Spinal cord (tissue), 10 donors: ENCODE results near the gene PNLIP. TPM values are rescaled to one million over a fixed set of nuclear protein-coding genes. Genes with fewer than 3 reads are reported as not detected.
A peak's percentile ranks its signal among the peaks of the same experiment; 100 is the strongest.

ENCODE experiments used
- DNase-seq, 6 donors: peaks; one replicate each; pipeline versions ENCODE4 v3.0.0 to v3.0.0-alpha.2; 2013 to 2015; ENCODE audit warnings: low spot score in 6 of 6, low read depth in 4 of 6
- H3K27ac ChIP-seq: one replicate; pipeline ENCODE4 v1.5.1; 2013; ENCODE audit warnings: low read depth, low read length, control low read depth
- H3K27me3 ChIP-seq: one replicate; pipeline ENCODE4 v1.6.1; 2013; ENCODE audit warnings: low read length; ENCODE audit not compliant: control insufficient read depth, insufficient read depth
- H3K36me3 ChIP-seq: one replicate; pipeline ENCODE4 v1.6.1; 2013; ENCODE audit warnings: low read length; ENCODE audit not compliant: control insufficient read depth, insufficient read depth
- H3K4me1 ChIP-seq: one replicate; pipeline ENCODE4 v1.6.1; 2013; ENCODE audit warnings: low read length; ENCODE audit not compliant: control insufficient read depth, insufficient read depth
- H3K4me3 ChIP-seq: one replicate; pipeline ENCODE4 v1.5.1; 2013; ENCODE audit warnings: low read depth, low read length, control low read depth
- H3K9me3 ChIP-seq: one replicate; pipeline ENCODE4 v1.6.1; 2013; ENCODE audit warnings: low read length; ENCODE audit not compliant: control insufficient read depth, insufficient read depth
- WGBS: methylation state at CpG from one replicate; pipeline ENCODE4 v1.1.5; 2013; ENCODE audit warnings: missing lambda C conversion rate; ENCODE audit not compliant: insufficient coverage; 5-methylcytosine and 5-hydroxymethylcytosine counted together
- polyA plus RNA-seq, 2 donors: library from polyadenylated mRNA; unstranded; fragments of 120-200 nt; gene quantifications; one replicate each; pipeline ENCODE4 v1.2.1, GENCODE V29; 2013; ENCODE audit not compliant: insufficient read length in 2 of 2
- total RNA-seq, 2 donors: library from RNA; depleted of rRNA in 1 of 2; stranded (reverse); fragments of 120-200 nt in 1 of 2; fragments of >200 nt in 1 of 2; gene quantifications; one replicate each; pipeline versions ENCODE4 v1.2.3 to v1.2.4, GENCODE V29; 2013 to 2014
- donor health status: healthy.

The PNLIP gene
- total and polyA plus RNA-seq, 4 donors, result 0.11 to 0.57 (median 0.31) TPM

DNA sequence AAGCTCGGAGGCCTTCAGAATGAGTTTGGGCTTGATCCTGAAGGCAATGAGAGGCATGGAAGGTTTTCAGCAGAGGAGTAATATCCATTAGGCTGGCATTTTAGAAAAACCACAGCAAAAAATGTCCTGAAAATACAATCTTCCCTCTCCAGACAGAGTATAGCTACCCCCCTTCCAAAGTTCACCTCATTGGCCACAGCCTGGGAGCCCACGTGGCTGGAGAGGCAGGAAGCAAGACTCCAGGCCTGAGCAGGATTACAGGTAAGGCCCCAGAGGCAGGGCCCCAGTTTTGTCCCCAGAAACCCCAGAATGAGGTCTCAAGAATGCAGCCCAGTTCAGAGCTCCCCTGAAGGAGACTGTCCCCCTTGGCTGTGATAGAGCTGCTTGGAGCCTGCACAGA, 50.3 kb downstream of the PNLIP start:
- DNase-seq, result no peak
- Histone ChIP-seq H3K27me3 (no peaks in the 10 kb centered on the region), H3K27ac (no peak overlapping the region), H3K36me3 (no peaks in the 10 kb centered on the region), H3K4me3 (no peak overlapping the region), H3K4me1 (no peaks in the 10 kb centered on the region), H3K9me3 (no peaks in the 10 kb centered on the region)
- 86% methylated on average over 2 of the region's 2 CpGs for WGBS

GRCh38 chr10:116597543-116597942, 51.8 kb downstream of the PNLIP start:
- no peaks in the 10 kb centered on the region for H3K36me3 ChIP-seq
- H3K4me1 ChIP-seq, result no peaks in the 10 kb centered on the region
- H3K27me3 ChIP-seq, result no peaks in the 10 kb centered on the region
- 89% methylated on average over 5 of the region's 5 CpGs for whole genome bisulfite sequencing
- H3K9me3 ChIP-seq, result no peaks in the 10 kb centered on the region
- no peak overlapping the region for H3K27ac ChIP-seq
- no peak overlapping the region for H3K4me3 ChIP-seq
- DNase-seq, result no peak

- Histone ChIP-seq H3K27ac (no peak overlapping the region), H3K4me3 (no peak overlapping the region), H3K27me3 (no peaks in the 10 kb centered on the region), H3K9me3 (no peaks in the 10 kb centered on the region), H3K36me3 (no peaks in the 10 kb centered on the region), H3K4me1 (no peaks in the 10 kb centered on the region)
- peak in 1 of 6 donors; percentile 16 for DNase-seq
Measured at GRCh38 chr10:116598329-116598728, 52.6 kb downstream of the PNLIP start.

- 58% methylated on average over 3 of the region's 5 CpGs for WGBS
- H3K27ac ChIP-seq, result no peak overlapping the region
- H3K9me3 ChIP-seq, result no peaks in the 10 kb centered on the region
- no peaks in the 10 kb centered on the region for H3K4me1 ChIP-seq
- H3K4me3 ChIP-seq, result no peak overlapping the region
- DNase-seq, result no peak
- H3K27me3 ChIP-seq, result no peaks in the 10 kb centered on the region
- H3K36me3 ChIP-seq, result no peaks in the 10 kb centered on the region
Measured at GRCh38 chr10:116599991-116600390, 54.3 kb downstream of the PNLIP start.

DNA sequence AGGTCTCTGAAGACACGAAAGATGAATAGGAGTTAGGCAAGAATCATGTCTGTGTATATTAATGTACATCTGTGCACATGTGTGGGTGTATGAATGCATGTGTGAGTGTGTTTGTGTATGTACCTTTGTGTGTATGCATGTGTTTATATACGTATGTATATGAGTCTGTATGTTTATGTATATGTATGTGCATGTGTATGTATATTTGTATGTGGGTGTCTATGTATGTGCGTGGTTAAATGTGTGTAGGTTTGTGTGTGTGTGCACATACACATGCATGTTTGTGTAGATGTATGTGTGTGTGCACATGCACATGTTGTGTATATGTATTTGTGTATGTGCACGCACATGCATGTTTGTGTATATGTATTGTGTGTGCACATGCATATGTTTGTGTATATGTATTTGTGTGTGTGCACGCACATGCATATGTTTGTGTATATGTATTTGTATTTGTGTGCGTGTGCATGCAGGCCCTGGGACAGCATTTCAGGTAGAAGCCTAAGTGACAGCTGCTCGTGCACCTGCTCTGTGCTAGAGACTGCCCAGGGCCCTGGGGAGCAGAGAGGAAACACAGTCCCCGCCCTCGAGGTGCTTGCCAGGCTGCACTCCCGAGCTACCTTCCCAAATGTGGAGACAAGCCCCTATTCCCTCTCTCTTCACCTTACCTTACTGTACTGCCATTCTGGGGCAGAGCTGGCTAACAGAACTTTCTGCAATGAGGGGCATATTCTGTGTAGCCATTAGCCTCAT, 57.1 kb downstream of the PNLIP start:
- WGBS, result 90% methylated on average over 10 of the region's 10 CpGs
- no peak for DNase-seq
- Histone ChIP-seq H3K4me3 (no peak overlapping the region), H3K27ac (no peak overlapping the region), H3K27me3 (no peaks in the 10 kb centered on the region), H3K4me1 (no peaks in the 10 kb centered on the region), H3K9me3 (no peaks in the 10 kb centered on the region), H3K36me3 (no peaks in the 10 kb centered on the region)

DNA sequence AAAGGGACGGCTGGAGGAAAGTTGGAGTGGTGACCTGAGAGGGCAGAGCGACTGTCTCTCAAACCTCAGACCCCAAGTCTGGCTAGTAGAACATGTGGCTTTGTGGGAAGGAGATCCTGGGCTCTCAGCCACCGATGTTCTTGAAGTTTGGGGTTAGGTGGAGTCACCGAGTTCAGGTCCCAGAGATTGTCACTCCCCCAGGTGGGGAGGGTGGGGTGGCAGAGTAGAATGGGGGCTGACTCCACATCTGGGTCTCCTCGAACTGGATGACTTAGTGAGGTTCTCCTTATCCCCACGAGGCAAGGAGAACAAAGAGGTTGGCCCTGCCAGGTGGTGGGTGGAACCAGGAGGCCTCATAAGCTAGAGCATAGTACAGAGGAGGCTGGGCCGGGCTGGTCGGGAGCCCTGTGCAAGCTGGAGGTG, 60.3 kb downstream of the PNLIP start:
- Histone ChIP-seq H3K36me3 (no peaks in the 10 kb centered on the region), H3K9me3 (no peaks in the 10 kb centered on the region), H3K4me1 (peaks cover 15% of the 10 kb centered on the region), H3K27ac (no peak overlapping the region), H3K4me3 (no peak overlapping the region), H3K27me3 (peaks cover 8% of the 10 kb centered on the region)
- 64% methylated on average over 5 of the region's 8 CpGs for WGBS
- DNase-seq, result no peak

DNA sequence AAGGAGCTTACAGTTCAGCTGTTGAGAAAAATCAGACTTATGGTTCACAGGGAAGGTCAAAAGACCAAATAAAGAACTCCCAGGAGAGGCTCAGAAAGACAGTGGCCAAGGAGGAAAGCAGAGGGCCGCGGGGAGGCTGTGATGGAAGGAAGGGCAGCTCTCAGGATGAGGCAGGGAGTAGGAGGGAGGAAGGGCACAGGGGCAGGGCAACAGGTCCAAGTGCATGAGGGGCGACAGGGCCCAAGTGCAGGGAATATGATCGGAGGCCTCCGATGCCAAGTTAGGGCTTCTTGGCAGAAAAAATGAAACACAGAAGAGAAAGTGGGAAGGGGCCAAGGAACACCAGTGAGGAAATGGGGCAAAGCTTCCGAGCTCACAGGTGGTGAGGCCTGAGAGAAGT, 61.6 kb downstream of the PNLIP start:
- Histone ChIP-seq H3K4me3 (no peak overlapping the region), H3K36me3 (no peaks in the 10 kb centered on the region), H3K4me1 (peaks cover 15% of the 10 kb centered on the region), H3K9me3 (no peaks in the 10 kb centered on the region), H3K27me3 (peaks cover 8% of the 10 kb centered on the region), H3K27ac (no peak overlapping the region)
- 78% methylated on average over 5 of the region's 6 CpGs for WGBS
- DNase-seq, result no peak

- H3K4me1 ChIP-seq, result peaks cover 15% of the 10 kb centered on the region
- WGBS, result 29% methylated on average over 37 of the region's 41 CpGs
- H3K4me3 ChIP-seq, result peak overlapping the region; percentile 37
- peaks cover 8% of the 10 kb centered on the region for H3K27me3 ChIP-seq
- H3K27ac ChIP-seq, result no peak overlapping the region
- peak in 1 of 6 donors; percentile 12 for DNase-seq
- H3K9me3 ChIP-seq, result no peaks in the 10 kb centered on the region
- H3K36me3 ChIP-seq, result no peaks in the 10 kb centered on the region
Measured at GRCh38 chr10:116608686-116609594, 63.2 kb downstream of the PNLIP start.

DNA sequence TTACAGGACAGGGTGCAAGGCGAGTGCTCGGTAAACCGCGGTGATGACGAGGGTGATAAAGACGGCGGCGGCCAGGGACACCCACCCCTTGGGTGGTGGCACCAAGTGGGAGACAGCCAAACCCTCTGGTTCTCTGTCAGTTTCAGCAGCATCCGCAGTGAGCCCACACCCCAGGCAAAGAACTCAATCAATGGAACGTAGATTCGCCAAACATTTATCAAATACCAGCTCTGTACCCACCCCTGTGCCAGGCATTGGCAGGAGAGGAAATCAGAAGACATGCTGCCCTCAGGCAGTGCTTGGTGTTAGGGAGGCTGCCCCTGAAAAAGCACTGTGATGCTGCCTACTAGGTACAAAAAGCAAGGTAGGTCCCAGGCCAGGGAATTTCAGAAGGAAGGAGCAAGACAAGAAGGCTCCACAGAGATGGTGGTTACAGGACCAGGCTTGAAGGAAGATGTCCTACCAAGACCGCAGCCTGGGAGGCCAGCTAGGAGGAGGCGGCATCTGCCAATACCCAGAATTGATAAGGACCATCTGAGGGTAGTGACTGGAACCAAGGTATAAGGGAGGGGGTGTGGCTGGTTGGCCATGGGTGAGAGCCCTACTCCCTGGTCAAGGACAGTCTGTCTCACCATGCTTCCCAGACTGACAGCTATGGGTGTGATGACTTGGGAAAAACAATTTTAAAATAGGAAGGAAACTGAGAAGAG, 64.9 kb downstream of the PNLIP start:
- Histone ChIP-seq H3K9me3 (no peaks in the 10 kb centered on the region), H3K36me3 (no peaks in the 10 kb centered on the region), H3K4me3 (no peak overlapping the region), H3K4me1 (peaks cover 15% of the 10 kb centered on the region), H3K27me3 (peaks cover 8% of the 10 kb centered on the region), H3K27ac (no peak overlapping the region)
- WGBS, result 92% methylated on average over 4 of the region's 13 CpGs
- DNase-seq, result no peak
